ENCODE measurements around the gene OVCH2.
A peak's percentile ranks its signal among the peaks of the same experiment; 100 is the strongest.
"Not testable (repeated sequence)": the region's sequence is repeated elsewhere in the genome, so short reads cannot be mapped to it uniquely, and the experiment has no call there.

Gene OVCH2

GRCh38 chr11:7706377-7706776 is at the start of gene OVCH2:
OVCH2 (minus strand) TSS chr11:7706477; CDS start chr11:7706394, 83 bp downstream.
- DNase-seq: no peak

- no peak for DNase-seq
Measured at GRCh38 chr11:7749456-7749855, 43.2 kb upstream of the OVCH2 start.

- not testable (repeated sequence) for DNase-seq
Measured at GRCh38 chr11:7734767-7735166, 28.5 kb upstream of the OVCH2 start.

- DNase-seq: no peak
Measured at GRCh38 chr11:7714786-7715185, 8.5 kb upstream of the OVCH2 start.

GRCh38 chr11:7703740-7704139 is 2.5 kb downstream of the OVCH2 start:
- DNase-seq: no peak

- no peak for DNase-seq
Measured at GRCh38 chr11:7696424-7696823, 9.9 kb downstream of the OVCH2 start.

GRCh38 chr11:7694235-7694634 is 12.0 kb downstream of the OVCH2 start:
- no peak for DNase-seq

- DNase-seq: no peak
Measured at GRCh38 chr11:7692426-7692825, 13.9 kb downstream of the OVCH2 start.

GRCh38 chr11:7691759-7692350 is 14.4 kb downstream of the OVCH2 start:
- DNase-seq: no peak

GRCh38 chr11:7690648-7691047 is 15.6 kb downstream of the OVCH2 start:
- no peak for DNase-seq

GRCh38 chr11:7689239-7689638 is 17.0 kb downstream of the OVCH2 start:
- no peak for DNase-seq

GRCh38 chr11:7688238-7688826 is 17.9 kb downstream of the OVCH2 start:
- DNase-seq: peak; percentile 6

- no peak for DNase-seq
Measured at GRCh38 chr11:7687386-7687785, 18.9 kb downstream of the OVCH2 start.

- DNase-seq: no peak
Measured at GRCh38 chr11:7686761-7687160, 19.5 kb downstream of the OVCH2 start.

GRCh38 chr11:7683571-7683970 is 22.7 kb downstream of the OVCH2 start:
- DNase-seq: no peak

- DNase-seq: no peak
Measured at GRCh38 chr11:7677796-7678201, 28.5 kb downstream of the OVCH2 start.

GRCh38 chr11:7677071-7677470 is 29.2 kb downstream of the OVCH2 start:
- DNase-seq: no peak

GRCh38 chr11:7675631-7676030 is 30.6 kb downstream of the OVCH2 start:
- no peak for DNase-seq

GRCh38 chr11:7673724-7674434 is 32.4 kb downstream of the OVCH2 start:
- DNase-seq: peak; percentile 12

GRCh38 chr11:7672960-7673723 is 33.1 kb downstream of the OVCH2 start, which contains the start of gene CYB5R2:
CYB5R2 (minus strand) TSS chr11:7673500; CDS start chr11:7672825, 675 bp downstream.
- DNase-seq: peak; percentile 13

- DNase-seq: no peak
Measured at GRCh38 chr11:7672276-7672959, 33.9 kb downstream of the OVCH2 start.

GRCh38 chr11:7671347-7672215 is 34.7 kb downstream of the OVCH2 start:
- no peak for DNase-seq
